AG09319 (cell line): ENCODE results near the gene ARHGDIG.

ENCODE experiments used
- DNase-seq: peaks from one replicate; pipeline ENCODE4 v3.0.0-alpha.2; 2010; ENCODE audit warnings: low read depth; ENCODE audit errors: extremely low read depth
- TF ChIP-seq, protein P1 (sequence below): IDR thresholded peaks from 2 replicates; pipeline ENCODE4 v1.5.1; 2011; ENCODE audit warnings: low read depth, mild to moderate bottlenecking, inconsistent platforms, low read length, moderate library complexity

The ARHGDIG gene

DNA sequence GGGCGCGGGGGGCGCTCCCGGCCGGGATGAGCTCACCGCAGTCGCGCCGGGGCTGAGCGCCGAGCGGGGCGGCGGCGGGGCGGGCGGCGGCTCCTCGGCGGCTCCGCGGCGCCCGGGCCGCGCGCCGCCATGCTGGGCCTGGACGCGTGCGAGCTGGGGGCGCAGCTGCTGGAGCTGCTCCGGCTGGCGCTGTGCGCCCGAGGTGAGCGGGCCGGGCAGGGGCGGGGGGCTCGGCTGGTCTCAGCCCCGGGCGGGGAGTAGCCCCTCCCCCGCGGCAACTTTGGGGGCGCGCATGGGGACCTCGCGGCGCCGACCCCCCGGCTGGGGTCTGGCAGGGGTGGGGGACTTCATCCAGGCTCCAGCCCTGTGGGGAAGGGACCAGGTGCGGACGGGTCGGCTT is at the start of gene ARHGDIG:
ARHGDIG (plus strand) TSS at position 40 of the 400 bp plus-strand sequence; CDS start at position 130, 90 bp downstream.
- DNase-seq, result no peak
- TF ChIP-seq, protein P1, sequence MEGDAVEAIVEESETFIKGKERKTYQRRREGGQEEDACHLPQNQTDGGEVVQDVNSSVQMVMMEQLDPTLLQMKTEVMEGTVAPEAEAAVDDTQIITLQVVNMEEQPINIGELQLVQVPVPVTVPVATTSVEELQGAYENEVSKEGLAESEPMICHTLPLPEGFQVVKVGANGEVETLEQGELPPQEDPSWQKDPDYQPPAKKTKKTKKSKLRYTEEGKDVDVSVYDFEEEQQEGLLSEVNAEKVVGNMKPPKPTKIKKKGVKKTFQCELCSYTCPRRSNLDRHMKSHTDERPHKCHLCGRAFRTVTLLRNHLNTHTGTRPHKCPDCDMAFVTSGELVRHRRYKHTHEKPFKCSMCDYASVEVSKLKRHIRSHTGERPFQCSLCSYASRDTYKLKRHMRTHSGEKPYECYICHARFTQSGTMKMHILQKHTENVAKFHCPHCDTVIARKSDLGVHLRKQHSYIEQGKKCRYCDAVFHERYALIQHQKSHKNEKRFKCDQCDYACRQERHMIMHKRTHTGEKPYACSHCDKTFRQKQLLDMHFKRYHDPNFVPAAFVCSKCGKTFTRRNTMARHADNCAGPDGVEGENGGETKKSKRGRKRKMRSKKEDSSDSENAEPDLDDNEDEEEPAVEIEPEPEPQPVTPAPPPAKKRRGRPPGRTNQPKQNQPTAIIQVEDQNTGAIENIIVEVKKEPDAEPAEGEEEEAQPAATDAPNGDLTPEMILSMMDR, result no peak

GRCh38 chr16:230949-231348 is 49.4 kb upstream of the ARHGDIG start:
- no peak for DNase-seq
- TF ChIP-seq, protein P1, result no peak

DNA sequence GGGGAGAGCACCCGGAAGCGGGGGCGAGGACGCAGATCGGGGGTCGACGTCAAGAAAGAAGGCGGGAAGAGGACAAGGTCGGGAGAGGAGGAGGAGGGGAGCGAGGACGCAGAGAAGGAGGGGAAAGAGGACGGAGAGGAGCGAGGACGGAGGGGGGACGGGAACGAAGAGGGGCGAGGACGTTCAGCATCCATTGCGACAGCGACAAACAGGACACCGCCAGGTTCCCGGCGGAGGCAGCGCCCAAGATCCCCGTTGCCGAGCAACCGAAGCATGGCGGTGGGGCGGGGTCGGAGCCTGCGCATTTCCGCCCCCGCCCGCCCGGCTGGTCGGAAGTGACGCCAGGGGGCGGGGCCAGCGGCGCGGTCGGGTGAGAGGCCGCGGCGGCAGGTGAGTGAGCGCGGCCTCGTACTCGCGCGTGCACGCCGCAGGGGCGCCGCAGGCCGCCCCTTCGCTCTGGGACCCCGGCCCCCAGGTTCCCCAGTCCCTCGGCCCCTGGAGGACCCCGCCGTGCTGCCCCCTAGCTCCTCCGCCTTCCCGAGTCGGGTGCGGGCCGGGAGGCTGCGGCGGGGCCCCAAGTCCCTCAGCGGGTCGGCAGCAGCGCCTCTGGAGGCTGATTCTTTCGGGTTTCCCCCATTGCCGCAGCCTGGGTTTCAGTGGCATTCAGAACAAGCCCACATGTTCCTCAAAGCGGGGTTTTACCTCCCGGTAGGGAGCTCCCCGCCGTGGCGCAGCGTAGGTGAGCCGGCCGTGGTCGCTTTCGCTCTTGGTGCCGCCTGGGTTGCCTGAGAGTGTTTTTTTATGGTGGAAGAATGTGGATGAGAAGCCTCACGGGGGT is 45.7 kb upstream of the ARHGDIG start, which contains the start of gene FAM234A:
FAM234A (plus strand) TSS at position 354 of the 838 bp plus-strand sequence. CDS start 19,593 bp downstream, outside the sequence.
- TF ChIP-seq, protein P1, result peak; percentile 31

GRCh38 chr16:239948-240277 is 40.5 kb upstream of the ARHGDIG start:
- TF ChIP-seq, protein P1, result no peak
- DNase-seq, result no peak

More for the DNA sequence above, 45.7 kb upstream of the ARHGDIG start, which contains the start of gene FAM234A:
- DNase-seq, result peak; percentile 61

- no peak for DNase-seq
- TF ChIP-seq, protein P1, result no peak
Measured at GRCh38 chr16:240559-240958, 39.8 kb upstream of the ARHGDIG start.

- TF ChIP-seq, protein P1, result no peak
- DNase-seq, result no peak
Measured at GRCh38 chr16:242281-242680, 38.1 kb upstream of the ARHGDIG start.

DNA sequence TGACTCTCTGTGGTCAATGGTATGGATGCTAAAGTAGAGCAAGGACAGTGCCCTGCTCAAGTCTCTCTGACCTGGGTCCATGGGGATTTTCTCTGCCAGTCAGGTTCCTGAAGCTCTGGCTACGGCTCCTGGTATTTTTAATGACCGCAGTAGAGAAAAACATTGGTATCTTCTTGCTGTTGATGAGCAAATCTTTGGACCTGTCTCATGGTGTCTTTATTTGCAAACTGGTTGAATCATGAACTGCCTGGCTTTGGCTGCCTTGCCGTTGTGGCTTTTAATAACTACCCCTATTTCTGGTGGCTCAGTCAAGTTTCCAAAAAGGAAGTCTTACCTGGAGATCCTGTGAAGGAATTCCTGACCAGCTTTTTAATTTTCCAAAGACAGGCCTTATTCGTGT is 37.0 kb upstream of the ARHGDIG start:
- TF ChIP-seq, protein P1, result no peak
- DNase-seq, result no peak
